Endodermal cell (in vitro differentiated cells): ENCODE results near the gene UBE2E3. TPM values are rescaled to one million over a fixed set of nuclear protein-coding genes. Genes with fewer than 3 reads are reported as not detected.

Source experiments
- DNase-seq: peaks from one replicate; pipeline ENCODE4 v3.0.0-alpha.2; 2017
- H3K27ac ChIP-seq: 2 replicates; pipeline ENCODE4 v1.5.1; 2013; ENCODE audit warnings: mild to moderate bottlenecking, low read depth, low read length, moderate library complexity
- H3K27me3 ChIP-seq: 2 replicates; pipeline ENCODE4 v1.6.1; 2013; ENCODE audit warnings: mild to moderate bottlenecking, low read length, moderate library complexity; ENCODE audit not compliant: insufficient read depth, control insufficient read depth, poor library complexity, severe bottlenecking
- H3K36me3 ChIP-seq: 2 replicates; pipeline ENCODE4 v1.7.0; 2013; ENCODE audit warnings: mild to moderate bottlenecking, low read length, moderate library complexity; ENCODE audit not compliant: control insufficient read depth, insufficient read depth
- H3K4me1 ChIP-seq: one replicate; pipeline ENCODE4 v1.7.0; 2013; ENCODE audit warnings: low read length; ENCODE audit not compliant: control insufficient read depth, insufficient read depth
- H3K4me3 ChIP-seq: 2 replicates; pipeline ENCODE4 v1.5.1; 2013; ENCODE audit warnings: mild to moderate bottlenecking, low read length, moderate library complexity
- H3K9ac ChIP-seq: 2 replicates; pipeline ENCODE4 v1.6.1; 2013; ENCODE audit warnings: mild to moderate bottlenecking, low read length, moderate library complexity; ENCODE audit not compliant: poor library complexity, severe bottlenecking; ENCODE audit errors: extremely low read depth
- H3K9me3 ChIP-seq: 2 replicates; pipeline ENCODE4 v1.6.1; 2013; ENCODE audit warnings: mild to moderate bottlenecking, low read length, moderate library complexity; ENCODE audit not compliant: control insufficient read depth
- H3K27ac Mint-ChIP-seq: 2 replicates; pipeline ENCODE4 v1.8.0; 2020; ENCODE audit warnings: mixed read lengths
- H3K27me3 Mint-ChIP-seq: 2 replicates; pipeline ENCODE4 v1.8.0; 2021; ENCODE audit warnings: mild to moderate bottlenecking, mixed read lengths; ENCODE audit not compliant: insufficient read depth
- H3K36me3 Mint-ChIP-seq: 2 replicates; pipeline ENCODE4 v1.8.0; 2020; ENCODE audit warnings: low read depth, mixed read lengths
- H3K4me1 Mint-ChIP-seq: 2 replicates; pipeline ENCODE4 v1.8.0; 2020; ENCODE audit warnings: mixed read lengths
- H3K4me3 Mint-ChIP-seq: 2 replicates; pipeline ENCODE4 v1.8.0; 2020; ENCODE audit warnings: mild to moderate bottlenecking, moderate library complexity, mixed read lengths
- H3K9me3 Mint-ChIP-seq: 2 replicates; pipeline ENCODE4 v1.8.0; 2020; ENCODE audit warnings: mild to moderate bottlenecking, mixed read lengths
- CTCF ChIP-seq: fragments of 200-600 bp; sonication (generic); conservative IDR thresholded peaks from 2 replicates; pipeline ENCODE4 v1.5.0; 2021; ENCODE audit warnings: antibody characterized with exemption, mild to moderate bottlenecking
- WGBS, 2 experiments: methylation state at CpG; one replicate each; pipeline versions ENCODE4 v1.1.5 to v1.1.7; 2013; ENCODE audit warnings: missing lambda C conversion rate in 2 of 2, mixed read lengths in 1 of 2; ENCODE audit not compliant: insufficient coverage in 1 of 2, insufficient read length in 1 of 2; 5-methylcytosine and 5-hydroxymethylcytosine counted together
- total RNA-seq, 2 donors: library from RNA; stranded (reverse); fragmentation: NEBNext Ultra II Directional in 1 of 2; extraction: Animal tissue kit (Norgen Biotek cat#: 25700) in 1 of 2; gene quantifications; 2 replicates in 1 of 2; 3 replicates in 1 of 2; pipeline ENCODE4 v1.2.1, GENCODE V29; 2021

Gene UBE2E3
- total RNA-seq, 2 donors from 2014 or later = 84.2 to 85.0 TPM

GRCh38 chr2:180991820-180992219, 11.4 kb downstream of the UBE2E3 start:
- Histone ChIP-seq H3K36me3 (no peaks in the 10 kb centered on the region), H3K4me1 (no peaks in the 10 kb centered on the region), H3K9ac (no peak overlapping the region), H3K4me3 (no peak overlapping the region), H3K9me3 (no peaks in the 10 kb centered on the region), H3K27ac (no peak overlapping the region), H3K27me3 (no peaks in the 10 kb centered on the region)
- Mint-ChIP-seq H3K4me3 (no peak overlapping the region), H3K27ac (no peak overlapping the region), H3K36me3 (peaks cover 27% of the 10 kb centered on the region), H3K4me1 (peaks cover 30% of the 10 kb centered on the region), H3K9me3 (no peaks in the 10 kb centered on the region), H3K27me3 (no peaks in the 10 kb centered on the region)
- TF ChIP-seq CTCF = no peak
- WGBS, 2 experiments = 93 to 100% methylated on average over 3 to 4 of the region's 4 CpGs
- no peak for DNase-seq

GRCh38 chr2:180992994-180993393, 12.6 kb downstream of the UBE2E3 start:
- no peak for DNase-seq
- Histone ChIP-seq H3K27ac (no peak overlapping the region), H3K4me1 (no peaks in the 10 kb centered on the region), H3K36me3 (no peaks in the 10 kb centered on the region), H3K4me3 (no peak overlapping the region), H3K9ac (no peak overlapping the region), H3K9me3 (no peaks in the 10 kb centered on the region), H3K27me3 (no peaks in the 10 kb centered on the region)
- Mint-ChIP-seq H3K4me3 (no peak overlapping the region), H3K27ac (no peak overlapping the region), H3K27me3 (no peaks in the 10 kb centered on the region), H3K9me3 (no peaks in the 10 kb centered on the region), H3K4me1 (peaks cover 22% of the 10 kb centered on the region), H3K36me3 (peaks cover 27% of the 10 kb centered on the region)
- 91% methylated on average over 2 of the region's 2 CpGs; no CpG with 5 or more reads in 1 of the 2 experiments for WGBS, 2 experiments
- TF ChIP-seq CTCF = no peak

GRCh38 chr2:180999274-180999964, 19.0 kb downstream of the UBE2E3 start:
- 88 to 93% methylated on average over 3 to 4 of the region's 4 CpGs for WGBS, 2 experiments
- no peaks in the 10 kb centered on the region for H3K9me3 Mint-ChIP-seq

More at GRCh38 chr2:180999274-180999964, 19.0 kb downstream of the UBE2E3 start:
- Histone ChIP-seq H3K9me3 (no peaks in the 10 kb centered on the region), H3K9ac (no peak overlapping the region), H3K27me3 (no peaks in the 10 kb centered on the region), H3K27ac (no peak overlapping the region), H3K4me3 (no peak overlapping the region), H3K36me3 (peaks cover 5% of the 10 kb centered on the region), H3K4me1 (no peaks in the 10 kb centered on the region)
- H3K4me3 Mint-ChIP-seq = no peak overlapping the region
- H3K27me3 Mint-ChIP-seq = no peaks in the 10 kb centered on the region
- peaks cover 5% of the 10 kb centered on the region for H3K36me3 Mint-ChIP-seq
- peaks cover 34% of the 10 kb centered on the region for H3K4me1 Mint-ChIP-seq
- no peak for TF ChIP-seq CTCF
- no peak overlapping the region for H3K27ac Mint-ChIP-seq
- no peak for DNase-seq
